Parathyroid adenoma (tissue), 2 donors: ENCODE data around the gene CNNM3.

Experiments
- H2AFZ ChIP-seq: fragments of 300-600 bp; sonication (generic); one replicate; pipeline ENCODE4 v1.7.0; 2017; ENCODE audit warnings: antibody characterized with exemption, mild to moderate bottlenecking
- H3K27ac ChIP-seq: fragments of 300-600 bp; sonication (generic); one replicate; pipeline ENCODE4 v1.7.0; 2017
- H3K27me3 ChIP-seq: fragments of 300-600 bp; sonication (generic); one replicate; pipeline ENCODE4 v1.7.0; 2017; ENCODE audit warnings: low read length; ENCODE audit not compliant: control insufficient read depth, insufficient read depth
- H3K36me3 ChIP-seq: fragments of 300-600 bp; sonication (generic); one replicate; pipeline ENCODE4 v1.7.0; 2017; ENCODE audit warnings: low read length; ENCODE audit not compliant: control insufficient read depth, insufficient read depth
- H3K4me1 ChIP-seq: fragments of 300-600 bp; sonication (generic); one replicate; pipeline ENCODE4 v1.7.0; 2017; ENCODE audit warnings: control low read depth
- H3K4me2 ChIP-seq: fragments of 300-600 bp; sonication (generic); one replicate; pipeline ENCODE4 v1.7.0; 2017; ENCODE audit warnings: low read length
- H3K4me3 ChIP-seq: fragments of 300-600 bp; sonication (generic); one replicate; pipeline ENCODE4 v1.7.0; 2017; ENCODE audit warnings: low read depth, low read length
- H3K79me2 ChIP-seq: fragments of 300-600 bp; sonication (generic); one replicate; pipeline ENCODE4 v1.7.0; 2017; ENCODE audit warnings: control low read depth
- H3K9ac ChIP-seq: fragments of 300-600 bp; sonication (generic); one replicate; pipeline ENCODE4 v1.7.0; 2017; ENCODE audit warnings: mild to moderate bottlenecking
- H3K9me3 ChIP-seq: fragments of 300-600 bp; sonication (generic); one replicate; pipeline ENCODE4 v1.7.0; 2017; ENCODE audit warnings: low read length; ENCODE audit not compliant: control insufficient read depth
- TF ChIP-seq, protein P1 (sequence below): fragments of 300-600 bp; sonication (generic); IDR thresholded peaks from one replicate; pipeline ENCODE4 v1.7.0; 2017; ENCODE audit warnings: antibody characterized with exemption, mild to moderate bottlenecking
- donor health status: primary hyperparathyroidism.

Gene CNNM3

DNA sequence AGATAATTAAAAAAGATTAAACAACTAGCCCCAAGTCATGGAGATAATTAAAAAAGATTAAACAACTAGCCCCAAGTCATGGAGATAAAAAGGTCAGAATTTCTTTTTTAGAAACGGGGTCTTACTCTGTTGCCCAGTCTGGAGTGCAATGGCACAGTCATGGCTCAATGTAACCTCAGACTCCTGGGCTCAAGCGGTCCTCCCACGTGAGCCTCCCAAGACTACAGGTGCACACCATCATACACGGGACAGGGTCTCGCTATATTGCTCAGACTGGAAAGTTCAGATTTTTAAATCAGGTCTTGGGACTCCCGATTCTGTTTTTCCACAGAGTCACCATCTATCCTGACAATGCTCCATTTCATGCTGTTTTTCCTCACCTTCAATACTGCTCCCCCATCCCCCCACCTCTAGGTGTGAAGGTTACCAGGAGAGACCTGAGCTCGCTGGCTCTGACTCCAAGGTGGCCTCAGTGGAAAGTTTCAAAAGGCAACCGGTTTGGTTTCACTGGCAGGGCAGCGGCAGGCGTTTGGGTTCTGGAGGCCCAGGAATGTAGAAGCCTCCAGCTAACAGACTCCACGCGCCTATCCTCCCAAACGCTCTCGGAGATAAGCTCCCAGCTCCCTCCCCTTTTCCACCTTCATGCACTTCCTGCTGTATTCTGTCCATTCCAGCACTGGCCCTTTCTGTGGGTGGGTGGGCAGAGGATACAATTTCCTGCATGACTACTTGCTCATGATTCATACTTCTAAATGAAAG is 56.7 kb downstream of the CNNM3 start:
- Histone ChIP-seq H3K27ac (no peak overlapping the region), H3K4me1 (peaks cover 19% of the 10 kb centered on the region), H3K4me2 (no peak overlapping the region), H2AFZ (no peak overlapping the region), H3K79me2 (peaks cover 2% of the 10 kb centered on the region), H3K9me3 (no peaks in the 10 kb centered on the region), H3K36me3 (no peaks in the 10 kb centered on the region), H3K9ac (no peak overlapping the region), H3K4me3 (no peak overlapping the region), H3K27me3 (no peaks in the 10 kb centered on the region)
- TF ChIP-seq, protein P1, sequence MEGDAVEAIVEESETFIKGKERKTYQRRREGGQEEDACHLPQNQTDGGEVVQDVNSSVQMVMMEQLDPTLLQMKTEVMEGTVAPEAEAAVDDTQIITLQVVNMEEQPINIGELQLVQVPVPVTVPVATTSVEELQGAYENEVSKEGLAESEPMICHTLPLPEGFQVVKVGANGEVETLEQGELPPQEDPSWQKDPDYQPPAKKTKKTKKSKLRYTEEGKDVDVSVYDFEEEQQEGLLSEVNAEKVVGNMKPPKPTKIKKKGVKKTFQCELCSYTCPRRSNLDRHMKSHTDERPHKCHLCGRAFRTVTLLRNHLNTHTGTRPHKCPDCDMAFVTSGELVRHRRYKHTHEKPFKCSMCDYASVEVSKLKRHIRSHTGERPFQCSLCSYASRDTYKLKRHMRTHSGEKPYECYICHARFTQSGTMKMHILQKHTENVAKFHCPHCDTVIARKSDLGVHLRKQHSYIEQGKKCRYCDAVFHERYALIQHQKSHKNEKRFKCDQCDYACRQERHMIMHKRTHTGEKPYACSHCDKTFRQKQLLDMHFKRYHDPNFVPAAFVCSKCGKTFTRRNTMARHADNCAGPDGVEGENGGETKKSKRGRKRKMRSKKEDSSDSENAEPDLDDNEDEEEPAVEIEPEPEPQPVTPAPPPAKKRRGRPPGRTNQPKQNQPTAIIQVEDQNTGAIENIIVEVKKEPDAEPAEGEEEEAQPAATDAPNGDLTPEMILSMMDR = no peak

DNA sequence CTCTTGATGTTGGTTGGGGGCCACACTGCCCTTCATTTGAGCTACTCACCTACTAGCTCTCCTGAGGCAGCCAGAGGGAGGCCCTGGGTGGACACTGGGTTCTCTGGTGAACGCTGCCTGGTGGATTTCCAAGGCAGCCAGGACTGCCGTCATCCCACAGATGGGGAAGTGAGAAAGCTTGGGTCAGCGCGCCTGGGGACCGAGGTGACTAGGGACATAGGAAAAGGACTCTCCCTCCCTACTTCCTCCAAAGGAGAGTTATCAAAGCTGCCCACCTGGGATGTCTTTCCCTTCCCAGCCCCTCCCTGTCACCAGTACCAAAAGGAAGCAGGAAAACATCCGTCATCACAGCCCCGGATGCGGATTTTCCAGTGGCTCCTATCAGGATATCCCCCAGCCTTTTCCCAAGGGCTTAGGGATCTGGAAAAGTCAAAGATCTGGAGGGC is 57.6 kb downstream of the CNNM3 start:
- Histone ChIP-seq H3K27me3 (no peaks in the 10 kb centered on the region), H3K4me1 (peaks cover 15% of the 10 kb centered on the region), H3K27ac (peak overlapping the region; percentile 43), H3K36me3 (no peaks in the 10 kb centered on the region), H3K9ac (no peak overlapping the region), H3K4me3 (no peak overlapping the region), H3K79me2 (no peaks in the 10 kb centered on the region), H3K9me3 (no peaks in the 10 kb centered on the region), H3K4me2 (no peak overlapping the region), H2AFZ (no peak overlapping the region)
- TF ChIP-seq, protein P1 = no peak

DNA sequence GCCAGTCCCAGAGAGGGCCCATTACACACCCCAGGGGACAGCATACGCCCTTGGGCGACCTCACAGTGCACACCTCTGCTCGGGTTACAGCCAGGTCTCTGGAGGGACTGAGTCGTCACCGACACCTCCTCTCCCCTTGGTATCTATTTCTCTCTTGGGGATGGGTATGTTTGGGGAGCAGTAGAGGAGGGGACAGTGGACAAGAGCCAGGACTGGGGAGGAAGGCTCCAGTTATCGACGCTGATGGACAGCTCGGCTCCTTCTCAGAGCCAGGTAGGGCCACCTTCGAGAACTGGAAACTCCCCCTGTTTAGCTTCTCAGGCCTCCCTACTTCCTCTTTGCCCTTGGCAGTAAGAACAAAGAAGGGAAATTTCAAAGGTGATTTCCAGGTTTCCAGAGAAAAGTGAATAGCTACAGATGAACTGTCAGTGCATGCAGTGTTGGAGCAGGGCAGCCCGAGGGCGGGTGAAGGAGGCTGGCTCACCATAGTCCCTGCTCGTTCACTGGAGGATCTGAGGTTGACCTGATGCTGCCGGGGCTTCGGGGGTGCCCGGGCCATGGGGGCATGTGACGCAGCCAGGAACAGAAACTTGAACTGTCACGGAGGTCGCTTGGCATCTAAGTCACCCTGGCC is 58.2 kb downstream of the CNNM3 start:
- no peak overlapping the region for H3K4me2 ChIP-seq
- H2AFZ ChIP-seq = peak overlapping the region; percentile 72
- H3K79me2 ChIP-seq = no peaks in the 10 kb centered on the region
- H3K27me3 ChIP-seq = no peaks in the 10 kb centered on the region
- H3K9me3 ChIP-seq = no peaks in the 10 kb centered on the region
- no peak overlapping the region for H3K9ac ChIP-seq
- no peak overlapping the region for H3K4me3 ChIP-seq
- H3K36me3 ChIP-seq = no peaks in the 10 kb centered on the region
- TF ChIP-seq, protein P1 = no peak
- H3K4me1 ChIP-seq = peaks cover 15% of the 10 kb centered on the region
- H3K27ac ChIP-seq = peak overlapping the region; percentile 43

DNA sequence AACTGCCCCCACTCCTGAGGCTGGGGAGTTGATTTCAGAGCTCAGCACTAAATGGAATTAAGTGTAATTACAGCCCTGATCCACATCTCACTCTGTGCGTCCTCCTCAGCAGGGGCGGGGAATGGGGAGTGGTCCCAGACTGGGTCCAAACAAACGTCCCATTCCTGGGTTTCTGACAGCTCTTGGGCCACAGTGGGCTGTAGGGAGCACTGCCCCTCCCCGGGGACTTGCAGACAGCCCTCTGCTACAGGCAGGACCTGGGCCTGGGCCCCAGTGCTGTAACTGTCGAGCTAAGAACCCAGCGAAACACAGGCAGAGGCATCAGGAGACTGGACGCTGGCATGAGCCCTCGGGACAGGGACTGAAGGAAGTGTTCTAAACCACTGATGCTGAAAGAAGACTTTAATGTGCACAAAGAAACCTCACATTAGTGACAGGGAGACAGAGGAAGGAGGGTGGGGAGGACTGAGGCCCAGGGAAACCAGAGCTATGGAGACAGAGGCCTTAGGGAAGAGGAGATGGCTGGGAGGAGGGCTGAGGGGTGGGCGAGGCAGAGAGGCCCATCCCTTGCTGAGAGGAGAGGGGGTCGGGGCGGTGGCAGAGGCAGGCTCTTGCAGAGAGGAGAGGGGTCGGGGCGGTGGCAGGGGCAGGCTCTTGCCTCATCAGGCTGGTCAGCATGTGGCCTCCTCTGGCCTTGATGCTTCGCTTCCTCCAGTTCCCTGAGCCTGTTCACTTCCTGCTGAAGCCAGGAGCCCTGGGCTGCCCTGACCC is 59.6 kb downstream of the CNNM3 start:
- no peak overlapping the region for H3K27ac ChIP-seq
- H3K27me3 ChIP-seq = no peaks in the 10 kb centered on the region
- H3K4me3 ChIP-seq = no peak overlapping the region
- TF ChIP-seq, protein P1 = no peak
- no peaks in the 10 kb centered on the region for H3K9me3 ChIP-seq
- no peak overlapping the region for H3K9ac ChIP-seq
- no peak overlapping the region for H3K4me2 ChIP-seq
- no peak overlapping the region for H2AFZ ChIP-seq
- H3K36me3 ChIP-seq = no peaks in the 10 kb centered on the region
- no peaks in the 10 kb centered on the region for H3K79me2 ChIP-seq
- peaks cover 12% of the 10 kb centered on the region for H3K4me1 ChIP-seq
